Measurements from ENCODE around the gene LNPEP.
"Not testable (repeated sequence)": the region's sequence is repeated elsewhere in the genome, so short reads cannot be mapped to it uniquely, and the experiment has no call there.

LNPEP gene

GRCh38 chr5:97076098-97076497 lies 140.2 kb downstream of the LNPEP start:
- H3K4ac ChIP-seq (ENCODE audit: low read length), result no peak overlapping the region
- H3K27me3 ChIP-seq (ENCODE audit: control insufficient read depth in 3 of 3, insufficient read depth in 3 of 3, low read depth in 1 of 3, low read length in 3 of 3), result no peaks in the 10 kb centered on the region
- no peak overlapping the region for H4K91ac ChIP-seq (ENCODE audit: low read depth, low read length, poor library complexity)

GRCh38 chr5:97077246-97077645 lies 141.4 kb downstream of the LNPEP start:
- no peak overlapping the region for H3K14ac ChIP-seq (ENCODE audit: low read length)
- no peak overlapping the region for H2BK5ac ChIP-seq (ENCODE audit: low read length)
- no peaks in the 10 kb centered on the region for H3K79me1 ChIP-seq (ENCODE audit: low read depth, low read length)
- no peak overlapping the region for H2BK120ac ChIP-seq (ENCODE audit: low read depth, low read length)
- no peak overlapping the region for H3K4ac ChIP-seq (ENCODE audit: low read length)
- no peaks in the 10 kb centered on the region for H3K36me3 ChIP-seq (replicated peaks in 1 of 2; ENCODE audit: control insufficient read depth in 2 of 2, insufficient read depth in 2 of 2, low read length in 2 of 2)
- no peak overlapping the region for H2BK15ac ChIP-seq (ENCODE audit: low read length)
- H4K8ac ChIP-seq (ENCODE audit: low read depth, low read length), result no peak overlapping the region
- H3K27ac ChIP-seq (replicated peaks; ENCODE audit: low read length), result no peak overlapping the region
- H3K9ac ChIP-seq (ENCODE audit: low read depth, low read length, poor library complexity), result no peak overlapping the region
- H3K4me1 ChIP-seq (ENCODE audit: control insufficient read depth in 2 of 2, insufficient read depth in 1 of 2, low read depth in 1 of 2, low read length in 2 of 2), result peaks cover 2 to 5% of the 10 kb centered on the region in 2 donors
- no peak overlapping the region for H2AFZ ChIP-seq (ENCODE audit: low read length)
- H3K27me3 ChIP-seq (ENCODE audit: control insufficient read depth in 3 of 3, insufficient read depth in 3 of 3, low read depth in 1 of 3, low read length in 3 of 3), result no peaks in the 10 kb centered on the region
- no peak overlapping the region for H3K4me2 ChIP-seq (ENCODE audit: insufficient read depth, low read length, poor library complexity, severe bottlenecking)
- H3K4me3 ChIP-seq (ENCODE audit: low read length in 2 of 2), result no peak overlapping the region
- WGBS, 2 donors (ENCODE audit: extremely low coverage in 2 of 2, insufficient read length in 2 of 2, insufficient replicate concordance in 1 of 2), result no CpG with 5 or more reads among the region's 4 CpGs
- no peak overlapping the region for H2AK5ac ChIP-seq (ENCODE audit: low read depth, low read length)
- no peak overlapping the region for H4K91ac ChIP-seq (ENCODE audit: low read depth, low read length, poor library complexity)
- DNase-seq (ENCODE audit: low spot score), result no peak
- no peak overlapping the region for H3K23ac ChIP-seq (ENCODE audit: low read depth, low read length, poor library complexity)
- no peak overlapping the region for H3K18ac ChIP-seq (ENCODE audit: low read length)
- no peaks in the 10 kb centered on the region for H3K9me3 ChIP-seq (replicated peaks in 1 of 2; ENCODE audit: control insufficient read depth in 2 of 2, insufficient read depth in 1 of 2, low read depth in 1 of 2, low read length in 2 of 2)
- no peak overlapping the region for H2BK12ac ChIP-seq (ENCODE audit: low read length)

More at GRCh38 chr5:97076098-97076497, 140.2 kb downstream of the LNPEP start:
- H3K79me1 ChIP-seq (ENCODE audit: low read depth, low read length), result no peaks in the 10 kb centered on the region
- no peak overlapping the region for H3K14ac ChIP-seq (ENCODE audit: low read length)
- no peaks in the 10 kb centered on the region for H3K9me3 ChIP-seq (replicated peaks in 1 of 2; ENCODE audit: control insufficient read depth in 2 of 2, insufficient read depth in 1 of 2, low read depth in 1 of 2, low read length in 2 of 2)
- no peak overlapping the region for H2BK12ac ChIP-seq (ENCODE audit: low read length)
- DNase-seq (ENCODE audit: low spot score), result no peak
- no peak overlapping the region for H2BK120ac ChIP-seq (ENCODE audit: low read depth, low read length)
- peaks cover 2 to 5% of the 10 kb centered on the region in 2 donors for H3K4me1 ChIP-seq (ENCODE audit: control insufficient read depth in 2 of 2, insufficient read depth in 1 of 2, low read depth in 1 of 2, low read length in 2 of 2)
- H2BK15ac ChIP-seq (ENCODE audit: low read length), result no peak overlapping the region
- no peak overlapping the region for H3K23ac ChIP-seq (ENCODE audit: low read depth, low read length, poor library complexity)
- no peak overlapping the region for H3K4me2 ChIP-seq (ENCODE audit: insufficient read depth, low read length, poor library complexity, severe bottlenecking)
- no peak overlapping the region for H2AFZ ChIP-seq (ENCODE audit: low read length)
- H3K18ac ChIP-seq (ENCODE audit: low read length), result no peak overlapping the region
- H3K36me3 ChIP-seq (replicated peaks in 1 of 2; ENCODE audit: control insufficient read depth in 2 of 2, insufficient read depth in 2 of 2, low read length in 2 of 2), result no peaks in the 10 kb centered on the region
- no peak overlapping the region for H3K27ac ChIP-seq (replicated peaks; ENCODE audit: low read length)
- no peak overlapping the region for H3K4me3 ChIP-seq (ENCODE audit: low read length in 2 of 2)
- H3K9ac ChIP-seq (ENCODE audit: low read depth, low read length, poor library complexity), result no peak overlapping the region
- H4K8ac ChIP-seq (ENCODE audit: low read depth, low read length), result no peak overlapping the region
- H2BK5ac ChIP-seq (ENCODE audit: low read length), result no peak overlapping the region
- H2AK5ac ChIP-seq (ENCODE audit: low read depth, low read length), result no peak overlapping the region

GRCh38 chr5:97078958-97079743 lies 143.3 kb downstream of the LNPEP start:
- H3K79me1 ChIP-seq (ENCODE audit: low read depth, low read length), result no peaks in the 10 kb centered on the region
- DNase-seq (ENCODE audit: low spot score), result no peak
- no peak overlapping the region for H3K4me2 ChIP-seq (ENCODE audit: insufficient read depth, low read length, poor library complexity, severe bottlenecking)
- H3K4ac ChIP-seq (ENCODE audit: low read length), result no peak overlapping the region
- H2BK12ac ChIP-seq (ENCODE audit: low read length), result no peak overlapping the region
- H3K4me3 ChIP-seq (ENCODE audit: low read length in 2 of 2), result no peak overlapping the region
- no peak overlapping the region for H3K27ac ChIP-seq (replicated peaks; ENCODE audit: low read length)
- peaks cover 2 to 5% of the 10 kb centered on the region in 2 donors for H3K4me1 ChIP-seq (ENCODE audit: control insufficient read depth in 2 of 2, insufficient read depth in 1 of 2, low read depth in 1 of 2, low read length in 2 of 2)
- no peak overlapping the region for H2BK15ac ChIP-seq (ENCODE audit: low read length)
- H3K18ac ChIP-seq (ENCODE audit: low read length), result no peak overlapping the region
- no peak overlapping the region for H4K91ac ChIP-seq (ENCODE audit: low read depth, low read length, poor library complexity)
- no peak overlapping the region for H3K9ac ChIP-seq (ENCODE audit: low read depth, low read length, poor library complexity)
- WGBS, 2 donors (ENCODE audit: extremely low coverage in 2 of 2, insufficient read length in 2 of 2, insufficient replicate concordance in 1 of 2), result no CpG with 5 or more reads among the region's 4 CpGs
- H2AK5ac ChIP-seq (ENCODE audit: low read depth, low read length), result no peak overlapping the region
- H2AFZ ChIP-seq (ENCODE audit: low read length), result peak overlapping the region; percentile 47
- no peak overlapping the region for H3K14ac ChIP-seq (ENCODE audit: low read length)
- no peaks in the 10 kb centered on the region for H3K36me3 ChIP-seq (replicated peaks in 1 of 2; ENCODE audit: control insufficient read depth in 2 of 2, insufficient read depth in 2 of 2, low read length in 2 of 2)
- no peaks in the 10 kb centered on the region for H3K9me3 ChIP-seq (replicated peaks in 1 of 2; ENCODE audit: control insufficient read depth in 2 of 2, insufficient read depth in 1 of 2, low read depth in 1 of 2, low read length in 2 of 2)
- H2BK5ac ChIP-seq (ENCODE audit: low read length), result no peak overlapping the region
- no peaks in the 10 kb centered on the region for H3K27me3 ChIP-seq (ENCODE audit: control insufficient read depth in 3 of 3, insufficient read depth in 3 of 3, low read depth in 1 of 3, low read length in 3 of 3)
- H3K23ac ChIP-seq (ENCODE audit: low read depth, low read length, poor library complexity), result no peak overlapping the region
- no peak overlapping the region for H2BK120ac ChIP-seq (ENCODE audit: low read depth, low read length)
- H4K8ac ChIP-seq (ENCODE audit: low read depth, low read length), result no peak overlapping the region

GRCh38 chr5:97084782-97085458 lies 149.0 kb downstream of the LNPEP start:
- H2AFZ ChIP-seq (ENCODE audit: low read length); H2BK5ac ChIP-seq (ENCODE audit: low read length); H2BK120ac ChIP-seq (ENCODE audit: low read depth, low read length); H3K9ac ChIP-seq (ENCODE audit: low read depth, low read length, poor library complexity); H3K4me1 ChIP-seq (ENCODE audit: control insufficient read depth in 2 of 2, insufficient read depth in 1 of 2, low read depth in 1 of 2, low read length in 2 of 2); H3K4ac ChIP-seq (ENCODE audit: low read length); H3K9me3 ChIP-seq (replicated peaks in 1 of 2; ENCODE audit: control insufficient read depth in 2 of 2, insufficient read depth in 1 of 2, low read depth in 1 of 2, low read length in 2 of 2); H3K27ac ChIP-seq (replicated peaks; ENCODE audit: low read length); H2BK15ac ChIP-seq (ENCODE audit: low read length); H3K36me3 ChIP-seq (replicated peaks in 1 of 2; ENCODE audit: control insufficient read depth in 2 of 2, insufficient read depth in 2 of 2, low read length in 2 of 2); H3K4me3 ChIP-seq (ENCODE audit: low read length in 2 of 2); H2BK12ac ChIP-seq (ENCODE audit: low read length); H3K79me1 ChIP-seq (ENCODE audit: low read depth, low read length); H3K4me2 ChIP-seq (ENCODE audit: insufficient read depth, low read length, poor library complexity, severe bottlenecking); H2AK5ac ChIP-seq (ENCODE audit: low read depth, low read length); DNase-seq (ENCODE audit: low spot score); H3K23ac ChIP-seq (ENCODE audit: low read depth, low read length, poor library complexity); H4K91ac ChIP-seq (ENCODE audit: low read depth, low read length, poor library complexity); H3K27me3 ChIP-seq (ENCODE audit: control insufficient read depth in 3 of 3, insufficient read depth in 3 of 3, low read depth in 1 of 3, low read length in 3 of 3); H3K18ac ChIP-seq (ENCODE audit: low read length): not testable (repeated sequence)
- no CpG with 5 or more reads among the region's 21 CpGs for WGBS, 2 donors (ENCODE audit: extremely low coverage in 2 of 2, insufficient read length in 2 of 2, insufficient replicate concordance in 1 of 2)
- Histone ChIP-seq H4K8ac (ENCODE audit: low read depth, low read length) (peak overlapping the region; percentile 1), H3K14ac (ENCODE audit: low read length) (peak overlapping the region; percentile 8)

Data from neuronal stem cell (in vitro differentiated cells).